Thoracic aorta (tissue), 2 donors: ENCODE measurements around the gene RTN3. TPM values are rescaled to one million over a fixed set of nuclear protein-coding genes. Genes with fewer than 3 reads are reported as not detected.

Source experiments
- ATAC-seq: fragments of 150-250 bp; one replicate; pipeline ENCODE4 v1.8.0; 2017; ENCODE audit warnings: low read depth; ENCODE audit not compliant: insufficient number of reproducible peaks, low FRiP score
- DNase-seq: peaks from one replicate; pipeline ENCODE4 v3.0.0-alpha.2; 2020; ENCODE audit warnings: low spot score
- H3K27ac ChIP-seq, 2 donors: fragments of 200-600 bp; sonication (generic); 1 replicate in 1 of 2; 2 replicates in 1 of 2; pipeline ENCODE4 v1.5.1; 2016; ENCODE audit warnings: mild to moderate bottlenecking in 2 of 2, moderate library complexity in 2 of 2
- H3K27me3 ChIP-seq: fragments of 200-600 bp; sonication (generic); replicated peaks from 2 replicates; pipeline ENCODE4 v1.6.0; 2016; ENCODE audit warnings: mild to moderate bottlenecking; ENCODE audit not compliant: insufficient read depth
- H3K36me3 ChIP-seq: fragments of 200-600 bp; sonication (generic); one replicate; pipeline ENCODE4 v1.5.1; 2016
- H3K4me1 ChIP-seq, 2 donors: fragments of 200-600 bp; sonication (generic); 1 replicate in 1 of 2; 2 replicates in 1 of 2; pipeline versions ENCODE4 v1.5.1 to v1.6.0; 2016; ENCODE audit warnings: low read depth in 2 of 2, mild to moderate bottlenecking in 1 of 2; ENCODE audit not compliant: control insufficient read depth in 1 of 2
- H3K4me3 ChIP-seq: fragments of 200-600 bp; sonication (generic); 2 replicates; pipeline ENCODE4 v1.5.1; 2016; ENCODE audit warnings: mild to moderate bottlenecking
- H3K9me3 ChIP-seq: fragments of 200-600 bp; sonication (generic); 2 replicates; pipeline ENCODE4 v1.5.1; 2016
- total RNA-seq, 2 donors: library from RNA; depleted of rRNA; stranded (reverse); fragments of >200 nt; gene quantifications; one replicate each; pipeline versions ENCODE4 v1.1.0 to v1.2.3, GENCODE V29; 2016
- TF ChIP-seq, protein P1 (sequence below): fragments of 200-600 bp; sonication (generic); IDR thresholded peaks from one replicate; pipeline ENCODE4 v1.5.1; 2019; ENCODE audit warnings: antibody characterized with exemption

RTN3 gene
- total RNA-seq, 2 donors from 2014 or later = 75.1 to 91.1 TPM

GRCh38 chr11:63756919-63757761 lies 75.8 kb downstream of the RTN3 start:
- DNase-seq (no peak), ATAC-seq (no peak)
- Histone ChIP-seq H3K4me3 (no peak overlapping the region), H3K27me3 (no peaks in the 10 kb centered on the region), H3K36me3 (no peaks in the 10 kb centered on the region), H3K4me1 (peaks cover 0 to 3% of the 10 kb centered on the region in 2 donors), H3K9me3 (no peaks in the 10 kb centered on the region), H3K27ac (no peak overlapping the region)
- TF ChIP-seq, protein P1, sequence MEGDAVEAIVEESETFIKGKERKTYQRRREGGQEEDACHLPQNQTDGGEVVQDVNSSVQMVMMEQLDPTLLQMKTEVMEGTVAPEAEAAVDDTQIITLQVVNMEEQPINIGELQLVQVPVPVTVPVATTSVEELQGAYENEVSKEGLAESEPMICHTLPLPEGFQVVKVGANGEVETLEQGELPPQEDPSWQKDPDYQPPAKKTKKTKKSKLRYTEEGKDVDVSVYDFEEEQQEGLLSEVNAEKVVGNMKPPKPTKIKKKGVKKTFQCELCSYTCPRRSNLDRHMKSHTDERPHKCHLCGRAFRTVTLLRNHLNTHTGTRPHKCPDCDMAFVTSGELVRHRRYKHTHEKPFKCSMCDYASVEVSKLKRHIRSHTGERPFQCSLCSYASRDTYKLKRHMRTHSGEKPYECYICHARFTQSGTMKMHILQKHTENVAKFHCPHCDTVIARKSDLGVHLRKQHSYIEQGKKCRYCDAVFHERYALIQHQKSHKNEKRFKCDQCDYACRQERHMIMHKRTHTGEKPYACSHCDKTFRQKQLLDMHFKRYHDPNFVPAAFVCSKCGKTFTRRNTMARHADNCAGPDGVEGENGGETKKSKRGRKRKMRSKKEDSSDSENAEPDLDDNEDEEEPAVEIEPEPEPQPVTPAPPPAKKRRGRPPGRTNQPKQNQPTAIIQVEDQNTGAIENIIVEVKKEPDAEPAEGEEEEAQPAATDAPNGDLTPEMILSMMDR = no peak

DNA sequence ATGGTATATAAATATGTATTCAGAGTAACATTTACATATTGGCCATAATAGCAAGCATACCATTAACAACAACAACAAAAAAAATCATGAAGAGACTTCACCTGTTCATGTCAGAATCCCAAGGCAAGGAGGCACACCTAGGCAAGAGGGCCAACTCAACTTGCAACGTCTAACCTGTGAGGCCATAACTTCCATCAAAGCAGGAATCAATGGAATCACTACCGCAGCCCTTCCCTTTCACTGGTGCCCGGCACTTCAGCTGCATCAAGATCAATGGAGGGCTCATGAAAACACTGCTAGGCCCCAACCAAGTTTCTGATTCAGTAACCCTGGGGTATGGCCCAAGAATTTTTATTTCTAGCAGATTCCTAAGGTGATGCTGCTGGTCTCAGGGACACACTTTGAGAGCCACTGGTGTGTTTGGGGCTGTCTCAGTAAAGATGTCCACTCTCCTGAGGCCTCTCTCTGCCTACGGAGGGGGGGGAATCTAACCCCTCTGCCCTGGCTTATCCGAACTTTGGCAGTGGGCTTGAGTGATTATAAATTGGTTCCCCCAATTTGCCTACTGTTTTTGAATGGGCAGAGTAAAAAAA lies 79.3 kb downstream of the RTN3 start:
- no peak overlapping the region for H3K4me3 ChIP-seq
- no peaks in the 10 kb centered on the region for H3K9me3 ChIP-seq
- DNase-seq (no peak), ATAC-seq (no peak)
- H3K4me1 ChIP-seq = peaks cover 5 to 16% of the 10 kb centered on the region in 2 donors
- H3K27me3 ChIP-seq = no peaks in the 10 kb centered on the region
- no peaks in the 10 kb centered on the region for H3K36me3 ChIP-seq
- TF ChIP-seq, protein P1 = no peak
- H3K27ac ChIP-seq = no peak overlapping the region

DNA sequence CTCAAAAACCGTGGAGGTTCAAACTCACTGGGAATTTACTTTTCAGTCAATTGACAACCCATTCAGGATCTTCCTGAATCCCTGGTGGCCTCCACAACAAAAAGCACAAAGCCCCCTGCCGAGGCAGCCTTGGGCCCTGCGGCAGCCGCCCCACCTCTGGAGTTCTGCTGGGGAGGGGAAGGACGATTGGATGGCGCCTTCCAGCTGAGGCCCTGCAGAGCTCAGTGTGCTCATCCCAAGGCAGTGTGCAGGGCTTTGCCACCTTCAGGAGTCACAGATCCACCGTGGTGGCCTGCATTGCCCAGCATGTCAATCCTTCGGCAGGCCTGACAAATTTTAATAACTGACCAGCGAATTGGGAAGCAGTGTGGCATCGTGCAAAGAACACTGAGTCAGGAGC lies 79.9 kb downstream of the RTN3 start:
- no peak for ATAC-seq
- Histone ChIP-seq H3K27me3 (no peaks in the 10 kb centered on the region), H3K9me3 (no peaks in the 10 kb centered on the region), H3K4me3 (no peak overlapping the region), H3K4me1 (peaks cover 5 to 20% of the 10 kb centered on the region in 2 donors), H3K27ac (no peak overlapping the region), H3K36me3 (no peaks in the 10 kb centered on the region)
- no peak for DNase-seq
- TF ChIP-seq, protein P1 = no peak

GRCh38 chr11:63761931-63762653 lies 80.8 kb downstream of the RTN3 start:
- H3K4me3 ChIP-seq = peak overlapping the region; percentile 80
- H3K27me3 ChIP-seq = no peaks in the 10 kb centered on the region
- no peaks in the 10 kb centered on the region for H3K36me3 ChIP-seq
- no peak for ATAC-seq
- H3K9me3 ChIP-seq = no peaks in the 10 kb centered on the region
- DNase-seq = no peak
- TF ChIP-seq, protein P1 = no peak
- H3K27ac ChIP-seq = no peak overlapping the region
- peaks cover 9 to 30% of the 10 kb centered on the region in 2 donors for H3K4me1 ChIP-seq
